Measurements from ENCODE around the gene SPIN2A.
"Not testable (repeated sequence)": the region's sequence is repeated elsewhere in the genome, so short reads cannot be mapped to it uniquely, and the experiment has no call there.

SPIN2A gene

GRCh38 chrX:57102918-57103317, 34.3 kb downstream of the SPIN2A start:
- DNase-seq (ENCODE audit: low spot score), result not testable (repeated sequence)
